Measurements from ENCODE around the gene BPNT1.
"Not testable (repeated sequence)": the region's sequence is repeated elsewhere in the genome, so short reads cannot be mapped to it uniquely, and the experiment has no call there.

Gene BPNT1

GRCh38 chr1:220089650-220090556, at the start of gene BPNT1:
BPNT1 (minus strand) TSS chr1:220089788; CDS start chr1:220079846, 9,942 bp downstream.
- DNase-seq (ENCODE audit: low read depth in 2 of 2), result peak; percentile 87 to 96

- DNase-seq (ENCODE audit: low read depth in 2 of 2), result no peak
Measured at GRCh38 chr1:220137019-220137786, 47.6 kb upstream of the BPNT1 start.

GRCh38 chr1:220135755-220136154, 46.2 kb upstream of the BPNT1 start:
- DNase-seq (ENCODE audit: low read depth in 2 of 2), result no peak

- DNase-seq (ENCODE audit: low read depth in 2 of 2), result no peak
Measured at GRCh38 chr1:220129479-220130210, 40.1 kb upstream of the BPNT1 start.

- DNase-seq (ENCODE audit: low read depth in 2 of 2), result no peak
Measured at GRCh38 chr1:220127076-220127475, 37.5 kb upstream of the BPNT1 start.

GRCh38 chr1:220124542-220124941, 35.0 kb upstream of the BPNT1 start:
- DNase-seq (ENCODE audit: low read depth in 2 of 2), result no peak

GRCh38 chr1:220123889-220124288, 34.3 kb upstream of the BPNT1 start:
- DNase-seq (ENCODE audit: low read depth in 2 of 2), result no peak

GRCh38 chr1:220123066-220123465, 33.5 kb upstream of the BPNT1 start:
- DNase-seq (ENCODE audit: low read depth in 2 of 2), result no peak

GRCh38 chr1:220121791-220122530, 32.4 kb upstream of the BPNT1 start:
- DNase-seq (ENCODE audit: low read depth in 2 of 2), result no peak

GRCh38 chr1:220119043-220119512, 29.5 kb upstream of the BPNT1 start:
- DNase-seq (ENCODE audit: low read depth in 2 of 2), result no peak

- DNase-seq (ENCODE audit: low read depth in 2 of 2), result no peak
Measured at GRCh38 chr1:220113136-220113695, 23.6 kb upstream of the BPNT1 start.

GRCh38 chr1:220112600-220112999, 23.0 kb upstream of the BPNT1 start:
- DNase-seq (ENCODE audit: low read depth in 2 of 2), result not testable (repeated sequence)

- not testable (repeated sequence) for DNase-seq (ENCODE audit: low read depth in 2 of 2)
Measured at GRCh38 chr1:220110473-220110872, 20.9 kb upstream of the BPNT1 start.

GRCh38 chr1:220099826-220100225, 10.2 kb upstream of the BPNT1 start:
- DNase-seq (ENCODE audit: low read depth in 2 of 2), result no peak

- DNase-seq (ENCODE audit: low read depth in 2 of 2), result peak; percentile 85 to 90
Measured at GRCh38 chr1:220094016-220094911, 4.7 kb upstream of the BPNT1 start, which contains the start of gene IARS2. IARS2 (plus strand) TSS chr1:220094132; CDS start chr1:220094217, 85 bp downstream.

- DNase-seq (ENCODE audit: low read depth in 2 of 2), result no peak
Measured at GRCh38 chr1:220093361-220094015, 3.9 kb upstream of the BPNT1 start.

GRCh38 chr1:220092694-220093093, 3.1 kb upstream of the BPNT1 start:
- DNase-seq (ENCODE audit: low read depth in 2 of 2), result no peak

GRCh38 chr1:220086261-220086686, 3.3 kb downstream of the BPNT1 start:
- not testable (repeated sequence) for DNase-seq (ENCODE audit: low read depth in 2 of 2)

- DNase-seq (ENCODE audit: low read depth in 2 of 2), result no peak
Measured at GRCh38 chr1:220084460-220084859, 5.1 kb downstream of the BPNT1 start.
